Activated CD4-positive, CD25-positive, alpha-beta regulatory T cell (primary cell): ENCODE measurements around the gene RPGRIP1L.

Experiments
- DNase-seq, 4 experiments: peaks; one replicate each; lab custom pipeline; 2025; lab: John Stamatoyannopoulos, UW

RPGRIP1L gene

GRCh38 chr16:53600616-53601015, 103.0 kb downstream of the RPGRIP1L start:
- no peak for DNase-seq

- no peak for DNase-seq
Observed at GRCh38 chr16:53600126-53600525, 103.5 kb downstream of the RPGRIP1L start.

- no peak for DNase-seq
Observed at GRCh38 chr16:53599548-53599947, 104.1 kb downstream of the RPGRIP1L start.

- no peak for DNase-seq
Observed at GRCh38 chr16:53598511-53599275, 105.0 kb downstream of the RPGRIP1L start.

GRCh38 chr16:53597776-53598175, 105.9 kb downstream of the RPGRIP1L start:
- DNase-seq = no peak

- DNase-seq = no peak
Observed at GRCh38 chr16:53588081-53588648, 115.5 kb downstream of the RPGRIP1L start.

GRCh38 chr16:53583401-53583800, 120.3 kb downstream of the RPGRIP1L start:
- DNase-seq = no peak

- no peak for DNase-seq
Observed at GRCh38 chr16:53581784-53582183, 121.9 kb downstream of the RPGRIP1L start.

GRCh38 chr16:53580038-53580802, 123.4 kb downstream of the RPGRIP1L start:
- no peak for DNase-seq

GRCh38 chr16:53576904-53577303, 126.8 kb downstream of the RPGRIP1L start:
- no peak for DNase-seq

GRCh38 chr16:53576210-53576609, 127.4 kb downstream of the RPGRIP1L start:
- DNase-seq = no peak

- DNase-seq = no peak
Observed at GRCh38 chr16:53571763-53572162, 131.9 kb downstream of the RPGRIP1L start.

- no peak for DNase-seq
Observed at GRCh38 chr16:53566552-53567245, 137.0 kb downstream of the RPGRIP1L start.

GRCh38 chr16:53565296-53565863, 138.3 kb downstream of the RPGRIP1L start:
- no peak for DNase-seq

GRCh38 chr16:53563426-53563825, 140.2 kb downstream of the RPGRIP1L start:
- DNase-seq = no peak

GRCh38 chr16:53561101-53561888, 142.4 kb downstream of the RPGRIP1L start:
- no peak for DNase-seq

- no peak for DNase-seq
Observed at GRCh38 chr16:53559270-53559951, 144.2 kb downstream of the RPGRIP1L start.

- no peak for DNase-seq
Observed at GRCh38 chr16:53558710-53559109, 144.9 kb downstream of the RPGRIP1L start.

GRCh38 chr16:53556521-53556920, 147.1 kb downstream of the RPGRIP1L start:
- no peak for DNase-seq

GRCh38 chr16:53549970-53550690, 153.5 kb downstream of the RPGRIP1L start:
- DNase-seq = peak in 2 of 4 experiments; percentile 5 to 23
